GM18870 (cell line): ENCODE data around the gene UTY.

Experiments
- ATAC-seq: cut with Tn5 transposase; IDR thresholded peaks from one replicate; pipeline ENCODE4 v1.9.1; 2021; ENCODE audit warnings: moderate library complexity; ENCODE audit not compliant: unreplicated experiment

UTY gene

DNA sequence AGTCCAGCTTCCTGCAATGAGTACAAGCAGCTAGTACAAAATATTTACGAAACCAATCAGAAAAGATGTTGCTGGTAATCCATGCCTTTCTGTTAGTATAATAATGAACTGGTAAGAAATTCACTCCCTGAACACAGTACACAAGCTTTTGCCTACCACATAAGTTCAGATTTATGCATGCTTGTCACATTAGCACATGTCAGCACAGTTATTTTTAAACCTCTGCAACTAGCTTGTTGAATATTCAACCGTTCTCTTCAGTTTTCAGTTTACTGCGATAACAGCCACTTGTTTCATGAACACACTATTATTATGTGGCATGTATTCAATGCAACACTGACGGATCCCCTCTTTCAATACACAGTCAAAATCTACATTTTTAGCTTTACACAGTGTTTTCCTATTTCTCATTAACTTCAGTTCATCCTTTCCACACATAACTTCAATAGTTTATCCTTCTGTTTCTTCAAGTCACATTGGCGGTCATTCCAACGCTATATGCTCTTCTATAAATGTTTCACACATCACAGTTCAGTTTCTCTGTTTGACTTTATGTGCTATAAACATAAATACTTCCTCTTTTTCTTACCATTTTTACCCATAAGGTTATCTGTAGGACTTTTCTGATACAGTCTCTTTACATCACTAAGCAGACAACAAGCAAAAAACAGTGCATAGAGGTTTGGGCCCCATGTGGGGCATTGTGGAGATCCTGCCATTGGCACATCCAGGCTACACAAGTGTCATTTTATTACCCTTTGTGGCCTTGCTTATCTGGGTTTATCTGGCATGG is 62.8 kb downstream of the UTY start:
- ATAC-seq = no peak

GRCh38 chrY:13415556-13415955 is 64.3 kb downstream of the UTY start:
- no peak for ATAC-seq

GRCh38 chrY:13398876-13399275 is 81.0 kb downstream of the UTY start:
- ATAC-seq = no peak

DNA sequence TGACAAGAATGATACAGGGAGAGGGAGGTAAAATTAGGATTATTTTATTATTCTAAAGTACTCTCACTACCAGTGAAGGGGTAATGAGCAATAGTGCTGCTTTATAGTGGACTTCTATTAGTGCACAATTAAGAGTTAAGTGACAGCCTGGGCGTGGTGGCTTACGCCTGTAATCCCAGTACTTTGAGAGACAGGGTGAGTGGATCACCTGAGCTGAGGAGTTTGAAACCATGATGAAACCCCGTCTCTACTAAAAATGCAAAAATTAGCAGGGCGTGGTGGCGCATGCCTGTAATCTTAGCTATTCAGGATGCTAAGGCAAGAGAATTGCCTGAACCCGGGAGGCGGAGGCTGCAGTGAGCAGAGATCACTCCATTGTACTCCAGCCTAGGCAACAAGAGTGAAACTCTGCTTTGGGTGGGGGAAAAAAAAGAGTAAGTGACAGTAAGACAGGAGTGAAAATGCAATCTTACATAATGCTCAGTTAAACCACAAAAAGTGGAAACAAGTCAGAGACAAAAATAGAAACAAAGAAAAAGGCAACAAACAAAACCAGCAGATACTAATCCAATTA is 98.6 kb downstream of the UTY start:
- no peak for ATAC-seq

- no peak for ATAC-seq
These were observed 108.7 kb downstream of the UTY start for GRCh38 chrY:13370868-13371800.

GRCh38 chrY:13370245-13370644 is 109.6 kb downstream of the UTY start:
- ATAC-seq = no peak

DNA sequence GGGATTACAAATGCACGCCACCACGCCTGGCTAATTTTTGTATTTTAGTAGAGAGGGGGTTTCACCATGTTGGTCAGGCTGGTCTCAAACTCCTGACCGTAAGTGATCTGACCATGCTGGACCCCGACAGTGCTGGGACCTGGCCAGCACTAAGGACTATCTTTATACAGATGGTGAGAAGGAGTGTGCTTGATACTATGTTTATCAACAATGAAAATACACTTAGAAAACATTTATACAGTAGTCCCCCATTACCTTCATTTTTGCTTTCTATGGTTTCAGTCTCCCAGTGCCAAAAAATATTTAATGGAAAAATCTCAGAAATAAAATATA is 111.4 kb downstream of the UTY start:
- ATAC-seq = no peak

DNA sequence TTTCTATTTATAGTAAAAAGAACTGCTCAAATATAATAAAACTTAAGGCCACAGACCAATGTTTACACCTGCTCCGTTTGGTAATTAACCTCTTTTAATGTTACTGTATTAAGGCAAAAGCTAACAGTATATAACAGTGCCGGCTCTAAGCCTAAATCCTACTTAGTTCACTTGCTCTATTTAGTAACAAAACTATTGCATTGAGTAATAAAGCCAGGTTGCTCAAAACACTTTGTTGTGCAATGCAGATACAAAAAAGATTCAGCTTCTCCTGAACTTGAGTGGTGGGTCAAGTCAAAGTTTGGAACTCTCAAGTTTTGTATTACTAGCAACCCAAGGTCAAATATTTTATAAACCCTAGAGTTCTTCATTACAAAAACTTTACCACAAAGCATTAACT is 116.2 kb downstream of the UTY start:
- no peak for ATAC-seq

GRCh38 chrY:13362662-13363061 is 117.2 kb downstream of the UTY start:
- ATAC-seq = no peak

GRCh38 chrY:13361656-13362636 is 117.9 kb downstream of the UTY start:
- no peak for ATAC-seq

- ATAC-seq = no peak
These were observed 128.4 kb downstream of the UTY start for GRCh38 chrY:13351443-13351842.

- no peak for ATAC-seq
These were observed 132.7 kb downstream of the UTY start for GRCh38 chrY:13347106-13347505.

DNA sequence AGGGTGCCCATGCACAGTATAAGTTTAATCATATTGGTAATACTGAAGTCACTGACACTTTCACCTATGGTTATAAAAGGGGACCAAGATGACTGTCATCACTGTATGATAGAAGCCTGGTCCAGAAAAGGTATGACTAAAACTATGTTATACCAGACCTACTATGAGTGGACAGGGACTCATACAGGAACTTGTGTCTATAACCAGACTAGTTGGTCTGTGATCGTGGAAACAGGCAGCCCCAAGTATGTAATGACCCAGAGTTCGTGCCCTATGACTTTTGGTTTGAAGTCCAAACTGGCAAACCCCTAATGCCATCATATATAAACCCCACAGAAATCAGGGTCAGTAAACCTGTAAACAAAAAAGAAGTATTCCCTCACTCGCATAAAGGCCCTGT is 134.3 kb downstream of the UTY start:
- no peak for ATAC-seq

GRCh38 chrY:13343307-13343946 is 136.4 kb downstream of the UTY start:
- no peak for ATAC-seq

- no peak for ATAC-seq
These were observed 139.9 kb downstream of the UTY start for GRCh38 chrY:13339939-13340338.

- ATAC-seq = no peak
These were observed 140.5 kb downstream of the UTY start for GRCh38 chrY:13339381-13339780.

DNA sequence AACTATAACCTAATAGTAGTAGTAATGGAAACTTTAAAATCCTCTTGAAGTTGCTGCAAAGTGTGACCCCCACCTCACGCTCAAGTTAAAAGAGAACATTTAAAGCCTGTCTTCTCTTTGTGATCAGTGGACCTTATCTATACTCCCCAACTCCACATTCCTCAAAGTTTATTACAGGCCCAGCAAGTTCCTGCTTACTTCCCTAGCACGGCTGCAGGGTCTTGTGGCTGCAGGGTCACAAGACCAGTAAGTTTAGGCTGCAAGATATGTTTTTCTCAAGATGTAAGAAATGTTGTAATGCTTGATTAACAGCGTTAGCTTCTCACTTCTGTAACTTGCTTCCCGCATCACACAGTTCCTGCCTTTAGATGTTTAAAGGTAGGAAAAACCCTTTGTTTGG is 141.1 kb downstream of the UTY start:
- ATAC-seq = no peak

DNA sequence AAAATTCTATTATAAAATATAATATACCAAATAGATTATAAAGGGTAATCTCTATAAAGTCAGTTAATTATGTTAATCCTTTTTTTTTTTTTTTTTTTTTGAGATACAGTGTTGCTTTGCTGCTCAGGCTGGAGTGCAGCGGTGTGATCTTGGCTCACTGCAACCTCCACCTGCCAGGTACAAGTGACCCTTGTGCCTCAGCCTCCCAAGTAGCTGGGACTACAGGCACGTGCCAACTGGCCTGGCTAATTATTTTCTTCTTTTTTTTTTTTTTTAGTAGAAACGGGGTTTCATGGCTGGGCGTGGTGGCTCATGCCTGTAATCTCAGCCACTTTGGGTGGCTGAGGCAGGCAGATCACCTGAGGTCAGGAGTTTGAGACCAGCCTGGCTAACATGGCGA is 141.9 kb downstream of the UTY start:
- ATAC-seq = no peak

DNA sequence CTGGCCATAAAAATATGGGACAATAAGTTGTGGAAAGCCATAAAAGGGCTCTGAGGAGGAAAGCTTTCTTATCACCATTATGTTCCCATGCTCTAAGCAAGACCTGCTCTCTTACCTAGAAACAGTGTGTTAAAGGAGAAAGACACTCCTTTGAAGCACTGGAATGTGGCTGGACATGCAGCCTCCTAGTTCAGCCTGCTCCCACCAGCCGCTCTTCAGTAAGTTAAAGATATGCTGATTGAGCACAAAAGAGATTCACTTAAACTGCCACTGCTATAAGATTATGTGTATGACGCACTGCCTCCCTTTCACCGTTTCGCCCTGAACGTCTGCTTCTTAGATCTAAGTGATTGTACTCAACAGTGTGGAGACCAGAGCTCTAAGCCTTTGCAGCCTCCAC is 146.0 kb downstream of the UTY start:
- ATAC-seq = no peak

DNA sequence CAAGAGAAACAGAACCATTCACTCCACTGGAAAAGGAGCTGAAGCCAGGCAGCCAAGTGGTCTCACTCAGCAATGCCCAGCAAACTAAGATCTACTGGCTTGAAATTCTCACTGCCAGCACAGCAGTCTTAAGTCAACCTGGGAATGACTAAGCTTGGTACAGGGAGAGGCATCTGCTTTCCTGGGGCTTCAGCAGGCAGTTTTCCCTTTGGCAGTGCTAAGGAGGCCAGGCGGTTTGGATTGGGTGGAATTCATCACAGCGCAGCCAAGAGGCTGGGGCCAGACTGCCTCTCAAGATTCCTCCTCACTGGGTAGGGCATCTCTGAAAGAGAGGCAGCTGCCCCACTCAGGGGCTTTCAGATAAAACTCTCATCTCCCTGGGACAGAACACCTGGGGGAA is 149.2 kb downstream of the UTY start:
- no peak for ATAC-seq
